ENCODE results near the gene RGS14.

The RGS14 gene

GRCh38 chr5:177316005-177316404 is 41.7 kb upstream of the RGS14 start:
- no peak overlapping the region for H3K4me3 Mint-ChIP-seq

GRCh38 chr5:177317959-177318377 is 39.8 kb upstream of the RGS14 start:
- intact Hi-C loops (cut with micrococcal nuclease), result loop anchor here (5.0 to 10.0 kb wide), 2 partner anchors 69 to 177 kb away; partner anchors contain the start of gene PDLIM7
- H3K36me3 Mint-ChIP-seq (ENCODE audit: low read depth), result peaks cover 37% of the 10 kb centered on the region
- H3K27ac Mint-ChIP-seq, result no peak overlapping the region
- H3K4me3 Mint-ChIP-seq, result no peak overlapping the region
- peaks cover 10% of the 10 kb centered on the region for H3K27me3 Mint-ChIP-seq
- H3K4me1 Mint-ChIP-seq (ENCODE audit: low read depth), result peaks cover 48% of the 10 kb centered on the region
- H3K9me3 Mint-ChIP-seq, result peaks cover 12% of the 10 kb centered on the region

More at GRCh38 chr5:177316005-177316404, 41.7 kb upstream of the RGS14 start:
- H3K27me3 Mint-ChIP-seq, result peaks cover 10% of the 10 kb centered on the region
- H3K27ac Mint-ChIP-seq, result no peak overlapping the region
- peaks cover 12% of the 10 kb centered on the region for H3K9me3 Mint-ChIP-seq
- H3K36me3 Mint-ChIP-seq (ENCODE audit: low read depth), result peaks cover 31% of the 10 kb centered on the region
- intact Hi-C loops (cut with micrococcal nuclease), result loop anchor here (5.0 to 10.0 kb wide), 2 partner anchors 71 to 179 kb away; partner anchors contain the start of gene PDLIM7
- peaks cover 54% of the 10 kb centered on the region for H3K4me1 Mint-ChIP-seq (ENCODE audit: low read depth)

GRCh38 chr5:177319913-177320588 is 37.7 kb upstream of the RGS14 start:
- intact Hi-C loops (cut with micrococcal nuclease), result loop anchor here (5.0 to 10.0 kb wide), 2 partner anchors 67 to 175 kb away; partner anchors contain the start of gene PDLIM7
- Mint-ChIP-seq H3K4me3 (no peak overlapping the region), H3K4me1 (ENCODE audit: low read depth) (peaks cover 51% of the 10 kb centered on the region), H3K27me3 (peaks cover 10% of the 10 kb centered on the region), H3K9me3 (peaks cover 12% of the 10 kb centered on the region), H3K27ac (no peak overlapping the region), H3K36me3 (ENCODE audit: low read depth) (peaks cover 49% of the 10 kb centered on the region)

GRCh38 chr5:177320879-177321278 is 36.8 kb upstream of the RGS14 start:
- Mint-ChIP-seq H3K4me3 (no peak overlapping the region), H3K36me3 (ENCODE audit: low read depth) (peaks cover 56% of the 10 kb centered on the region), H3K9me3 (peaks cover 12% of the 10 kb centered on the region), H3K4me1 (ENCODE audit: low read depth) (peaks cover 50% of the 10 kb centered on the region), H3K27ac (no peak overlapping the region), H3K27me3 (peaks cover 10% of the 10 kb centered on the region)
- intact Hi-C loops (cut with micrococcal nuclease), result no loop called here

GRCh38 chr5:177325868-177326381 is 31.8 kb upstream of the RGS14 start:
- Mint-ChIP-seq H3K27ac (no peak overlapping the region), H3K27me3 (no peaks in the 10 kb centered on the region), H3K4me3 (no peak overlapping the region), H3K4me1 (ENCODE audit: low read depth) (peaks cover 32% of the 10 kb centered on the region), H3K9me3 (no peaks in the 10 kb centered on the region), H3K36me3 (ENCODE audit: low read depth) (peaks cover 75% of the 10 kb centered on the region)
- intact Hi-C loops (cut with micrococcal nuclease), result no loop called here

GRCh38 chr5:177327539-177328522 is 29.9 kb upstream of the RGS14 start:
- Mint-ChIP-seq H3K27ac (no peak overlapping the region), H3K4me1 (ENCODE audit: low read depth) (peaks cover 32% of the 10 kb centered on the region), H3K27me3 (no peaks in the 10 kb centered on the region), H3K36me3 (ENCODE audit: low read depth) (peaks cover 89% of the 10 kb centered on the region), H3K9me3 (no peaks in the 10 kb centered on the region), H3K4me3 (no peak overlapping the region)
- intact Hi-C loops (cut with micrococcal nuclease), result no loop called here

- intact Hi-C loops (cut with micrococcal nuclease), result no loop called here
- no peak overlapping the region for H3K4me3 Mint-ChIP-seq
- H3K27me3 Mint-ChIP-seq, result no peaks in the 10 kb centered on the region
Measured at GRCh38 chr5:177328545-177329231, 29.0 kb upstream of the RGS14 start.

GRCh38 chr5:177329883-177330282 is 27.8 kb upstream of the RGS14 start:
- no peaks in the 10 kb centered on the region for H3K9me3 Mint-ChIP-seq
- intact Hi-C loops (cut with micrococcal nuclease), result no loop called here
- peaks cover 30% of the 10 kb centered on the region for H3K4me1 Mint-ChIP-seq (ENCODE audit: low read depth)
- H3K36me3 Mint-ChIP-seq (ENCODE audit: low read depth), result peaks cover 99% of the 10 kb centered on the region
- no peak overlapping the region for H3K27ac Mint-ChIP-seq
- H3K27me3 Mint-ChIP-seq, result no peaks in the 10 kb centered on the region
- no peak overlapping the region for H3K4me3 Mint-ChIP-seq

More at GRCh38 chr5:177328545-177329231, 29.0 kb upstream of the RGS14 start:
- no peak overlapping the region for H3K27ac Mint-ChIP-seq
- H3K36me3 Mint-ChIP-seq (ENCODE audit: low read depth), result peaks cover 94% of the 10 kb centered on the region
- no peaks in the 10 kb centered on the region for H3K9me3 Mint-ChIP-seq
- H3K4me1 Mint-ChIP-seq (ENCODE audit: low read depth), result peaks cover 33% of the 10 kb centered on the region

GRCh38 chr5:177330991-177331842 is 26.5 kb upstream of the RGS14 start:
- Mint-ChIP-seq H3K36me3 (ENCODE audit: low read depth) (peaks cover 100% of the 10 kb centered on the region), H3K4me3 (no peak overlapping the region), H3K9me3 (no peaks in the 10 kb centered on the region), H3K27ac (no peak overlapping the region), H3K27me3 (no peaks in the 10 kb centered on the region), H3K4me1 (ENCODE audit: low read depth) (peaks cover 34% of the 10 kb centered on the region)
- intact Hi-C loops (cut with micrococcal nuclease), result no loop called here

- H3K27ac Mint-ChIP-seq, result no peak overlapping the region
- H3K36me3 Mint-ChIP-seq (ENCODE audit: low read depth), result peaks cover 100% of the 10 kb centered on the region
- H3K9me3 Mint-ChIP-seq, result no peaks in the 10 kb centered on the region
- H3K4me1 Mint-ChIP-seq (ENCODE audit: low read depth), result peaks cover 39% of the 10 kb centered on the region
- no peak overlapping the region for H3K4me3 Mint-ChIP-seq
- intact Hi-C loops (cut with micrococcal nuclease), result no loop called here
- H3K27me3 Mint-ChIP-seq, result no peaks in the 10 kb centered on the region
Measured at GRCh38 chr5:177332031-177332895, 25.5 kb upstream of the RGS14 start.

GRCh38 chr5:177332896-177333260 is 24.8 kb upstream of the RGS14 start:
- Mint-ChIP-seq H3K9me3 (no peaks in the 10 kb centered on the region), H3K36me3 (ENCODE audit: low read depth) (peaks cover 100% of the 10 kb centered on the region), H3K27ac (no peak overlapping the region), H3K27me3 (no peaks in the 10 kb centered on the region), H3K4me3 (no peak overlapping the region), H3K4me1 (ENCODE audit: low read depth) (peaks cover 34% of the 10 kb centered on the region)
- intact Hi-C loops (cut with micrococcal nuclease), result no loop called here

GRCh38 chr5:177333420-177334154 is 24.1 kb upstream of the RGS14 start:
- H3K36me3 Mint-ChIP-seq (ENCODE audit: low read depth), result peaks cover 100% of the 10 kb centered on the region
- intact Hi-C loops (cut with micrococcal nuclease), result no loop called here
- no peak overlapping the region for H3K27ac Mint-ChIP-seq
- no peaks in the 10 kb centered on the region for H3K9me3 Mint-ChIP-seq
- H3K4me3 Mint-ChIP-seq, result no peak overlapping the region
- peaks cover 32% of the 10 kb centered on the region for H3K4me1 Mint-ChIP-seq (ENCODE audit: low read depth)
- H3K27me3 Mint-ChIP-seq, result no peaks in the 10 kb centered on the region

All from dendritic cell treated with granulocyte-macrophage colony-stimulating factor and Interleukin-4, amounts not matched to agents 40 ng/mL and 50 ng/mL, for 4 days (primary cell).